Type B pancreatic cell (in vitro differentiated cells): ENCODE results near the gene EPHA1. TPM values are rescaled to one million over a fixed set of nuclear protein-coding genes. Genes with fewer than 3 reads are reported as not detected.

Experiments
- DNase-seq: peaks from one replicate; pipeline ENCODE4 v3.0.0; 2021; ENCODE audit warnings: mixed read lengths; ENCODE audit not compliant: unreplicated experiment; ENCODE audit errors: extremely low spot score
- H3K27ac Mint-ChIP-seq: 2 replicates; pipeline ENCODE4 v1.8.0; 2021; ENCODE audit warnings: mild to moderate bottlenecking, mixed read lengths
- H3K27me3 Mint-ChIP-seq: 2 replicates; pipeline ENCODE4 v1.8.0; 2021; ENCODE audit warnings: mixed read lengths
- H3K36me3 Mint-ChIP-seq: 2 replicates; pipeline ENCODE4 v1.8.0; 2021; ENCODE audit warnings: mixed read lengths
- H3K4me1 Mint-ChIP-seq: one replicate; pipeline ENCODE4 v1.8.0; 2021; ENCODE audit warnings: mixed read lengths; ENCODE audit not compliant: unreplicated experiment
- H3K4me3 Mint-ChIP-seq: 2 replicates; pipeline ENCODE4 v1.8.0; 2021; ENCODE audit warnings: mild to moderate bottlenecking, mixed read lengths
- H3K9me3 Mint-ChIP-seq: 2 replicates; pipeline ENCODE4 v1.8.0; 2021; ENCODE audit warnings: mixed read lengths
- total RNA-seq: library from RNA; stranded (reverse); gene quantifications from 2 replicates; pipeline ENCODE4 v1.2.1, GENCODE V29; 2021; ENCODE audit warnings: low replicate concordance
- TF ChIP-seq, protein P1 (sequence below): fragments of 200-600 bp; sonication (generic); conservative IDR thresholded peaks from 2 replicates; pipeline ENCODE4 v1.5.0; 2021; ENCODE audit warnings: antibody characterized with exemption, mild to moderate bottlenecking

The EPHA1 gene
- total RNA-seq, 1 donor from 2014 or later, result 18.0 TPM

DNA sequence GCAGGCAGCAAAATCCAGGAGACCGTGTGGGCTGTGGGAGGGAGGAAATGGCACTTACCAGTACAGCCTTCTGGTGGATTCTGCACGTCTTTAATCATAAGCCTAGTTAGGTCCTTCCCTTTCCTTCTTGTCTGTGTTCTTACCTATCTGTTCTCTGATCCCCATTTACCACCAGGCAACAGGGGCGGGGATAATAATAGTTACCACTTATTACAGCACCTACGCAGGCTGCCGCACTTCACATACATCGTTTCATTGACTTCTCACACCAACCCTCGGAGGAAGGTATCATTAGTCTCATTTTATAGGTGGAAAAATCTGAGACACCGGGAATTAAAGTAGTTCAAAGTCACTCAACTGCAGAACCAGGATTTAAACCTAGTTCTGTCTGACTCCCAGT, 4.5 kb upstream of the EPHA1 start:
- no peak for DNase-seq
- TF ChIP-seq, protein P1, sequence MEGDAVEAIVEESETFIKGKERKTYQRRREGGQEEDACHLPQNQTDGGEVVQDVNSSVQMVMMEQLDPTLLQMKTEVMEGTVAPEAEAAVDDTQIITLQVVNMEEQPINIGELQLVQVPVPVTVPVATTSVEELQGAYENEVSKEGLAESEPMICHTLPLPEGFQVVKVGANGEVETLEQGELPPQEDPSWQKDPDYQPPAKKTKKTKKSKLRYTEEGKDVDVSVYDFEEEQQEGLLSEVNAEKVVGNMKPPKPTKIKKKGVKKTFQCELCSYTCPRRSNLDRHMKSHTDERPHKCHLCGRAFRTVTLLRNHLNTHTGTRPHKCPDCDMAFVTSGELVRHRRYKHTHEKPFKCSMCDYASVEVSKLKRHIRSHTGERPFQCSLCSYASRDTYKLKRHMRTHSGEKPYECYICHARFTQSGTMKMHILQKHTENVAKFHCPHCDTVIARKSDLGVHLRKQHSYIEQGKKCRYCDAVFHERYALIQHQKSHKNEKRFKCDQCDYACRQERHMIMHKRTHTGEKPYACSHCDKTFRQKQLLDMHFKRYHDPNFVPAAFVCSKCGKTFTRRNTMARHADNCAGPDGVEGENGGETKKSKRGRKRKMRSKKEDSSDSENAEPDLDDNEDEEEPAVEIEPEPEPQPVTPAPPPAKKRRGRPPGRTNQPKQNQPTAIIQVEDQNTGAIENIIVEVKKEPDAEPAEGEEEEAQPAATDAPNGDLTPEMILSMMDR, result no peak
- H3K4me1 Mint-ChIP-seq, result peaks cover 26% of the 10 kb centered on the region
- no peaks in the 10 kb centered on the region for H3K9me3 Mint-ChIP-seq
- no peaks in the 10 kb centered on the region for H3K36me3 Mint-ChIP-seq
- H3K27ac Mint-ChIP-seq, result no peak overlapping the region
- H3K27me3 Mint-ChIP-seq, result peaks cover 4% of the 10 kb centered on the region
- H3K4me3 Mint-ChIP-seq, result no peak overlapping the region

DNA sequence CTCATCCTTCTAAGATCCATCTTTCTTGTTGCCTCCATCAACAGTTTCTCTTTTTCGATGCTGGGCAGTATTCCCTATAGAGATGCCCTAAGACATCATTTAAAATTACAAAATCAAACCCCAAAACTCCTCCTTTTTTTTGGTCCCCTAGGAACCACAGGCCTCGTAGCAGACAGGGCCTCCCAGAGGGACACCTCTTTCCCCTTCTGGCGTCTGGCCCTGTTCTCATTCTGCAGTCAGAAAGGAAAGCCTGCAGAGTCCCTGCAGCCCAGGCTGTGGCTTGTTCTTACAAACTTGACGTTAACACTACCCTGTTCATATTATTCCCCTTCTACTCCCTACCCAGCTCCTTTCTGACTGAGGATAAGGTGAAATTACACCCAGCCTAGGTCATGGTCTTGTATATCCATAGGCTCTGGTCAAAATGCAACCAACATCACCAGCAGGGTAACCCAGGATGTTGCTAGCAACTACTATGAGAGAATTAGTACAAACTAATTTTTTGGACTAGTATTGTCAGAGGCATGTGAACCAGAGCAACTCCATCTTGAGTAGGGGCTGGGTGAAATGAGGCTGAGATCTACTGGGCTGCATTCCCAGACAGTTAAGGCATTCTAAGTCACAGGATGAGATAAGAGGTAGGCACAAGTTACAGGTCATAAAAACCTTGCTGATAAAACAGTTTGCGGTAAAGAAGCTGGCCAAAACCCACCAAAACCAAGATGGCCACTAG, 3.5 kb upstream of the EPHA1 start:
- Mint-ChIP-seq H3K4me3 (no peak overlapping the region), H3K4me1 (peaks cover 34% of the 10 kb centered on the region), H3K27me3 (peaks cover 7% of the 10 kb centered on the region), H3K27ac (no peak overlapping the region), H3K9me3 (no peaks in the 10 kb centered on the region), H3K36me3 (no peaks in the 10 kb centered on the region)
- no peak for DNase-seq
- TF ChIP-seq, protein P1, result no peak

DNA sequence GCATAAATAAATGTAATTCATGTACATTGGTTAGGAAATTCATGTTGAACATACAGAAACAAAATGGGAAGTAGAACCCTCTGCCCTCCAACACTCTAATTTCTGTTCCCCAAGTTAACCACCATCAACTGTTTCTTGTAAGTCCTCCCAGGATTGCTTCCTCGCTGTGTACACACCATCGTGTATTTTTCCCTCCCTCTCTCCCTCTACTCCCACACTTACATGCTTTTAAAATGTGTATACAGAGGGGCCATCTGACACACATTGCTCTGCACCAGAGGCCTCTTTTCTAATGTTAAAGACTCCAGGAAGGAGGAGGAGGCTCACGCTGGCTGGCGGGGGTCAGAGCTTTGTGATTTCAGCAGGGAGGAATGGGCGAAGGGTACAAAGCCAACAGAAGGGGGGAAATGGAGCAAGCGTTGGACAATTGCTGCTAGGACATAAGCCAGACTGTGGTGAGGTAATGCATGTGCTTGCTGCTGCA, 1.9 kb upstream of the EPHA1 start:
- Mint-ChIP-seq H3K4me1 (peaks cover 30% of the 10 kb centered on the region), H3K27ac (no peak overlapping the region), H3K4me3 (peak overlapping the region; percentile 62), H3K36me3 (no peaks in the 10 kb centered on the region), H3K27me3 (peaks cover 7% of the 10 kb centered on the region), H3K9me3 (no peaks in the 10 kb centered on the region)
- TF ChIP-seq, protein P1, result no peak
- no peak for DNase-seq

DNA sequence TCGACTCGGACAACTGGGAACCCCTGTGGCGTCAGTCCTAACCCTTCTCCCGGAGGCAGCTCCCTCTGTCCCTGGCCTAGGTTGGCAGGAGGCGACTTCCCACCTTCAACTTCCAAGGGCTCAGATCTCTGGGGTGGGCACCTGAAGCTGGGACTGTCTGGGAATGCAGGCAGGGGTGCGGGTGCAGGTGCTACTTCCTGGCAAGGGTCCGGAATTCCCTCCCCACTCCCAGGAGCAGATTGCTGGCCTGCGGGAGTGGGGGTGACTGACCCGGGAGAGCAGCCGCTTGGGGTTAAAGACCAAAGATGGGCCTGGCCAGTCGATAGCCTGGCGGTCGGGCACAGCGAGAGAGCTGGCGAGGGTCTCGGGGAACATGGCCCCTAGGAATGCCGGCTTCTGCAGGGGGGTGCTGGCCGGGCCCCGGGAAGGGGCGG, 387 bp downstream of the EPHA1 start:
- H3K4me1 Mint-ChIP-seq, result peaks cover 27% of the 10 kb centered on the region
- peaks cover 7% of the 10 kb centered on the region for H3K27me3 Mint-ChIP-seq
- H3K36me3 Mint-ChIP-seq, result no peaks in the 10 kb centered on the region
- TF ChIP-seq, protein P1, result no peak
- DNase-seq, result no peak
- no peaks in the 10 kb centered on the region for H3K9me3 Mint-ChIP-seq
- H3K27ac Mint-ChIP-seq, result no peak overlapping the region
- H3K4me3 Mint-ChIP-seq, result peak overlapping the region; percentile 90

DNA sequence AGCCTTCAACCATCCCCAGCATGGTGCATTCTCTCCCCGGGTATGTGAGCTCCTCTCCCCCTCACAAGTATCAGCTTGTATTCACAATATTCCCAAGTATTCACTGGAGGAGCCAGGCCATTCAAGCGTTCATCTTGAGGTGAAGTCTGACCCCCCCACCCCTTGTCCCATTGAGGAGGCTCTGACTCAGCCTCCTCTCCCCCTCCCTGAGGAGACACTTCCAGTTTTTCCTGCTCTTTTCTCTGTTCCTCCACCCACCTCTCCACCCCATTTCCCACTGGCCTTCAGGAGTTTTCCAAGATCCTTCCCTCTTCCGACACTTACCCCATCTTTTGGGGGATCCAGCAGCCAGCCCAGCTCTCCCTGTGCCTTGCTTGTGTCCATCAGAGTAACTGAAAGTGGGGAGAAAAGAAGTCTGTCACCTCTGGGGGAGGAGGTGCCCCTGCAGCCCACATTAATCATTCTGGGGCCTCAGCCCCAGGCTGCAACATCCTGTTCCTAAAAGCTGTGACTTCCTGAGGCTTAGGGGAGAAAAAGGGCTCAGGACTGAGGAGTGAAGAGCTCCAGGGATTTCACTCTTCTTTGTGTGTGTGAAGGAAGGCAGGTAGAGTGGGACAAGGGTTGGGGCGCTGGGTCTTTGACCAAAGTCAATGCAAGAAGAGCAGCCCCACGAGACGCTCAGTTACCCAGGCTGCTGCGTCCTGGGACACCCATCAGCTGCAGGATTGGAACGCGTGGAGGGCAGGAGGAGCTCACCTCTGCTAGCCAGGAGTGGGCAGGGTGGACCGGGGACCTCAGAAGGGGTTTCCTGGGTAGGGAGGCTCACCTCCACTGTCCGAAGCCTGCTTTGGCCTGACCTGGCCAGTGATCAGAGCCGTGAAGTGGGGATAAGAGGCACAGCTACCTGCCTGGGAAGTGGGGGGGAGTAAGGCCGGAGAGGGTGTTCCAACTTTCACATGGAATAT, 1.1 kb downstream of the EPHA1 start:
- Mint-ChIP-seq H3K4me3 (peak overlapping the region; percentile 90), H3K9me3 (no peaks in the 10 kb centered on the region), H3K36me3 (no peaks in the 10 kb centered on the region), H3K27ac (peak overlapping the region; percentile 66), H3K27me3 (peaks cover 7% of the 10 kb centered on the region), H3K4me1 (peaks cover 27% of the 10 kb centered on the region)
- DNase-seq, result no peak
- TF ChIP-seq, protein P1, result no peak
